Ishikawa (cell line): Measurements from ENCODE around the gene FNDC8.

Experiments used
- CEBPB ChIP-seq: IDR thresholded peaks from 2 replicates; pipeline ENCODE4 v1.6.1; 2012
- CREB1 ChIP-seq: IDR thresholded peaks from 2 replicates; pipeline ENCODE4 v1.6.1; 2012; ENCODE audit warnings: low read depth
- EGR1 ChIP-seq: IDR thresholded peaks from 2 replicates; pipeline ENCODE4 v1.6.1; 2012
- EP300 ChIP-seq: IDR thresholded peaks from 2 replicates; pipeline ENCODE4 v1.6.1; 2012; ENCODE audit warnings: borderline replicate concordance
- FOXM1 ChIP-seq: IDR thresholded peaks from 2 replicates; pipeline ENCODE4 v1.6.1; 2012; ENCODE audit warnings: low read depth, borderline replicate concordance
- NFIC ChIP-seq: IDR thresholded peaks from 2 replicates; pipeline ENCODE4 v1.6.1; 2012
- RAD21 ChIP-seq: IDR thresholded peaks from 2 replicates; pipeline ENCODE4 v1.6.1; 2012; ENCODE audit warnings: low read depth
- TAF1 ChIP-seq: IDR thresholded peaks from 2 replicates; pipeline ENCODE4 v1.6.1; 2012; ENCODE audit warnings: low read depth, mild to moderate bottlenecking
- TEAD4 ChIP-seq: IDR thresholded peaks from 2 replicates; pipeline ENCODE4 v1.6.1; 2012
- YY1 ChIP-seq: IDR thresholded peaks from 2 replicates; pipeline ENCODE4 v1.6.1; 2012; ENCODE audit warnings: low read depth
- ZBTB7A ChIP-seq: IDR thresholded peaks from 2 replicates; pipeline ENCODE4 v1.6.1; 2012; ENCODE audit warnings: low read depth
- TF ChIP-seq, protein P1 (sequence below): IDR thresholded peaks from 2 replicates; pipeline ENCODE4 v1.6.1; 2012
- TF ChIP-seq, protein P2 (sequence below): IDR thresholded peaks from 2 replicates; pipeline ENCODE4 v1.6.1; 2012; ENCODE audit warnings: low read depth, mild to moderate bottlenecking
- TF ChIP-seq, protein P3 (sequence below): IDR thresholded peaks from 2 replicates; pipeline ENCODE4 v1.6.1; 2012

DNA sequence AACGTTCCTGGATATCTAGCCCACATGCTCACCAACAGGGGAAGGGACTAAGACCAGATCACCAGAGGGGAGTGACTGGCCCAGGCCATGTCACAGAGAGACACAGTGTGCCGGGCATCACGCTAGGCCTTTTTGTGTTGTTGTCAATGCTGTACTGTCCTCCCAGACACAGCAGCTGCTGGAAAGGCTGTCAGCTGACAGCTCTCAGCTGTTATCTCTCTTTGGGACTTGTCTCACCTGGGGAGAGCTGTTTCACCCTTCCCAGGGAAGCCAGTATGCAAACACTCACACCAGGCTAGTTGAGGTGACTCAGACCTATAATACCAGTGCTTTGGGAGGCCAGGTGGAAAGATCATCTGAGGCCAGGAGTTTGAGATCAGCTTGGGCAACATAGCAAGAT, 45.6 kb downstream of the FNDC8 start:
- TF ChIP-seq EP300 (no peak), ZBTB7A (no peak), EGR1 (no peak), CREB1 (no peak), RAD21 (no peak), CEBPB (no peak), FOXM1 (no peak), YY1 (no peak), TEAD4 (no peak), TAF1 (no peak), NFIC (no peak)
- TF ChIP-seq, protein P1, sequence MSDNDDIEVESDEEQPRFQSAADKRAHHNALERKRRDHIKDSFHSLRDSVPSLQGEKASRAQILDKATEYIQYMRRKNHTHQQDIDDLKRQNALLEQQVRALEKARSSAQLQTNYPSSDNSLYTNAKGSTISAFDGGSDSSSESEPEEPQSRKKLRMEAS, result no peak
- TF ChIP-seq, protein P2, sequence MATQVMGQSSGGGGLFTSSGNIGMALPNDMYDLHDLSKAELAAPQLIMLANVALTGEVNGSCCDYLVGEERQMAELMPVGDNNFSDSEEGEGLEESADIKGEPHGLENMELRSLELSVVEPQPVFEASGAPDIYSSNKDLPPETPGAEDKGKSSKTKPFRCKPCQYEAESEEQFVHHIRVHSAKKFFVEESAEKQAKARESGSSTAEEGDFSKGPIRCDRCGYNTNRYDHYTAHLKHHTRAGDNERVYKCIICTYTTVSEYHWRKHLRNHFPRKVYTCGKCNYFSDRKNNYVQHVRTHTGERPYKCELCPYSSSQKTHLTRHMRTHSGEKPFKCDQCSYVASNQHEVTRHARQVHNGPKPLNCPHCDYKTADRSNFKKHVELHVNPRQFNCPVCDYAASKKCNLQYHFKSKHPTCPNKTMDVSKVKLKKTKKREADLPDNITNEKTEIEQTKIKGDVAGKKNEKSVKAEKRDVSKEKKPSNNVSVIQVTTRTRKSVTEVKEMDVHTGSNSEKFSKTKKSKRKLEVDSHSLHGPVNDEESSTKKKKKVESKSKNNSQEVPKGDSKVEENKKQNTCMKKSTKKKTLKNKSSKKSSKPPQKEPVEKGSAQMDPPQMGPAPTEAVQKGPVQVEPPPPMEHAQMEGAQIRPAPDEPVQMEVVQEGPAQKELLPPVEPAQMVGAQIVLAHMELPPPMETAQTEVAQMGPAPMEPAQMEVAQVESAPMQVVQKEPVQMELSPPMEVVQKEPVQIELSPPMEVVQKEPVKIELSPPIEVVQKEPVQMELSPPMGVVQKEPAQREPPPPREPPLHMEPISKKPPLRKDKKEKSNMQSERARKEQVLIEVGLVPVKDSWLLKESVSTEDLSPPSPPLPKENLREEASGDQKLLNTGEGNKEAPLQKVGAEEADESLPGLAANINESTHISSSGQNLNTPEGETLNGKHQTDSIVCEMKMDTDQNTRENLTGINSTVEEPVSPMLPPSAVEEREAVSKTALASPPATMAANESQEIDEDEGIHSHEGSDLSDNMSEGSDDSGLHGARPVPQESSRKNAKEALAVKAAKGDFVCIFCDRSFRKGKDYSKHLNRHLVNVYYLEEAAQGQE, result no peak
- TF ChIP-seq, protein P3, sequence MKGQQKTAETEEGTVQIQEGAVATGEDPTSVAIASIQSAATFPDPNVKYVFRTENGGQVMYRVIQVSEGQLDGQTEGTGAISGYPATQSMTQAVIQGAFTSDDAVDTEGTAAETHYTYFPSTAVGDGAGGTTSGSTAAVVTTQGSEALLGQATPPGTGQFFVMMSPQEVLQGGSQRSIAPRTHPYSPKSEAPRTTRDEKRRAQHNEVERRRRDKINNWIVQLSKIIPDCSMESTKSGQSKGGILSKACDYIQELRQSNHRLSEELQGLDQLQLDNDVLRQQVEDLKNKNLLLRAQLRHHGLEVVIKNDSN, result no peak
